DND-41 (cell line): ENCODE measurements around the gene GGTA1.
"Not testable (repeated sequence)": the region's sequence is repeated elsewhere in the genome, so short reads cannot be mapped to it uniquely, and the experiment has no call there.

ENCODE experiments used
- ATAC-seq: fragments of 200-7000 bp; cut with Tn5 transposase; 3 replicates; pipeline ENCODE4 v1.9.1; 2021; ENCODE audit warnings: low read depth; ENCODE audit not compliant: insufficient read depth
- DNase-seq: peaks from one replicate; pipeline ENCODE4 v3.0.0-alpha.2; 2020
- H2AFZ ChIP-seq: 2 replicates; pipeline ENCODE4 v1.6.0; 2012; ENCODE audit warnings: low read depth, low read length
- H3K27ac ChIP-seq: 2 replicates; pipeline ENCODE4 v1.5.1; 2012; ENCODE audit warnings: low read length, inconsistent platforms
- H3K27me3 ChIP-seq: fragments of 200-600 bp; sonication (generic); 2 replicates; pipeline ENCODE4 v1.6.0; 2012; ENCODE audit warnings: low read length, mild to moderate bottlenecking, inconsistent platforms; ENCODE audit not compliant: insufficient read depth, poor library complexity
- H3K36me3 ChIP-seq: 2 replicates; pipeline ENCODE4 v1.5.1; 2012; ENCODE audit warnings: low read length, inconsistent platforms; ENCODE audit not compliant: insufficient read depth
- H3K4me1 ChIP-seq: 2 replicates; pipeline ENCODE4 v1.5.1; 2012; ENCODE audit warnings: mild to moderate bottlenecking, low read length; ENCODE audit not compliant: insufficient read depth
- H3K4me2 ChIP-seq: 2 replicates; pipeline ENCODE4 v1.6.0; 2012; ENCODE audit warnings: mild to moderate bottlenecking, moderate library complexity, low read length, inconsistent platforms; ENCODE audit not compliant: insufficient read depth
- H3K4me3 ChIP-seq, 2 experiments: fragments of 200-600 bp in 1 of 2; shearing (Covaris generic) in 1 of 2; 2 replicates each; pipeline ENCODE4 v1.5.1; 2012 to 2016; ENCODE audit warnings: inconsistent platforms in 2 of 2, low read length in 2 of 2, mild to moderate bottlenecking in 2 of 2, low read depth in 1 of 2, moderate library complexity in 1 of 2
- H3K79me2 ChIP-seq: 2 replicates; pipeline ENCODE4 v1.6.0; 2012; ENCODE audit warnings: low read length, inconsistent platforms; ENCODE audit not compliant: insufficient read depth
- H3K9ac ChIP-seq: 2 replicates; pipeline ENCODE4 v1.6.0; 2012; ENCODE audit warnings: low read depth, mild to moderate bottlenecking, inconsistent platforms, low read length, moderate library complexity
- H3K9me3 ChIP-seq: 2 replicates; pipeline ENCODE4 v1.5.1; 2012; ENCODE audit warnings: low read length, moderate library complexity, mild to moderate bottlenecking, inconsistent platforms; ENCODE audit not compliant: insufficient read depth, severe bottlenecking
- H4K20me1 ChIP-seq: 2 replicates; pipeline ENCODE4 v1.6.0; 2012; ENCODE audit warnings: low read length; ENCODE audit not compliant: insufficient read depth
- EZH2 ChIP-seq: IDR thresholded peaks from 3 replicates; pipeline ENCODE4 v1.6.1; 2012; ENCODE audit warnings: borderline replicate concordance, low read depth, mild to moderate bottlenecking, moderate library complexity, low read length, inconsistent platforms; ENCODE audit not compliant: severe bottlenecking
- TF ChIP-seq, protein P1 (sequence below): IDR thresholded peaks from 2 replicates; pipeline ENCODE4 v1.5.1; 2012; ENCODE audit warnings: borderline replicate concordance, low read length, moderate library complexity, mild to moderate bottlenecking; ENCODE audit not compliant: poor library complexity, severe bottlenecking; ENCODE audit errors: extremely low read depth

The GGTA1 gene

GRCh38 chr9:121528642-121529041, 29.0 kb upstream of the GGTA1 start:
- no peaks in the 10 kb centered on the region for H3K4me1 ChIP-seq
- no peaks in the 10 kb centered on the region for H3K36me3 ChIP-seq
- no peak overlapping the region for H3K4me3 ChIP-seq
- H3K9ac ChIP-seq = no peak overlapping the region
- no peaks in the 10 kb centered on the region for H3K9me3 ChIP-seq
- H3K27me3 ChIP-seq = no peaks in the 10 kb centered on the region
- no peak overlapping the region for H2AFZ ChIP-seq
- no peaks in the 10 kb centered on the region for H4K20me1 ChIP-seq
- ATAC-seq (no peak), DNase-seq (no peak)
- TF ChIP-seq EZH2 = no peak
- TF ChIP-seq, protein P1, sequence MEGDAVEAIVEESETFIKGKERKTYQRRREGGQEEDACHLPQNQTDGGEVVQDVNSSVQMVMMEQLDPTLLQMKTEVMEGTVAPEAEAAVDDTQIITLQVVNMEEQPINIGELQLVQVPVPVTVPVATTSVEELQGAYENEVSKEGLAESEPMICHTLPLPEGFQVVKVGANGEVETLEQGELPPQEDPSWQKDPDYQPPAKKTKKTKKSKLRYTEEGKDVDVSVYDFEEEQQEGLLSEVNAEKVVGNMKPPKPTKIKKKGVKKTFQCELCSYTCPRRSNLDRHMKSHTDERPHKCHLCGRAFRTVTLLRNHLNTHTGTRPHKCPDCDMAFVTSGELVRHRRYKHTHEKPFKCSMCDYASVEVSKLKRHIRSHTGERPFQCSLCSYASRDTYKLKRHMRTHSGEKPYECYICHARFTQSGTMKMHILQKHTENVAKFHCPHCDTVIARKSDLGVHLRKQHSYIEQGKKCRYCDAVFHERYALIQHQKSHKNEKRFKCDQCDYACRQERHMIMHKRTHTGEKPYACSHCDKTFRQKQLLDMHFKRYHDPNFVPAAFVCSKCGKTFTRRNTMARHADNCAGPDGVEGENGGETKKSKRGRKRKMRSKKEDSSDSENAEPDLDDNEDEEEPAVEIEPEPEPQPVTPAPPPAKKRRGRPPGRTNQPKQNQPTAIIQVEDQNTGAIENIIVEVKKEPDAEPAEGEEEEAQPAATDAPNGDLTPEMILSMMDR = no peak
- no peak overlapping the region for H3K4me2 ChIP-seq
- H3K27ac ChIP-seq = no peak overlapping the region
- no peaks in the 10 kb centered on the region for H3K79me2 ChIP-seq

- Histone ChIP-seq H3K4me2 (no peak overlapping the region), H3K9ac (no peak overlapping the region), H4K20me1 (no peaks in the 10 kb centered on the region), H3K79me2 (no peaks in the 10 kb centered on the region), H3K27me3 (no peaks in the 10 kb centered on the region), H3K4me3 (no peak overlapping the region), H3K9me3 (no peaks in the 10 kb centered on the region), H3K27ac (no peak overlapping the region), H2AFZ (no peak overlapping the region), H3K36me3 (no peaks in the 10 kb centered on the region), H3K4me1 (no peaks in the 10 kb centered on the region)
- DNase-seq = no peak
- no peak for ATAC-seq
- no peak for TF ChIP-seq EZH2
- TF ChIP-seq, protein P1 = no peak
Measured at GRCh38 chr9:121527371-121527770, 27.7 kb upstream of the GGTA1 start.

GRCh38 chr9:121519688-121520087, 20.0 kb upstream of the GGTA1 start:
- not testable (repeated sequence) for H3K79me2 ChIP-seq, DNase-seq, H3K4me2 ChIP-seq, H3K9ac ChIP-seq, H3K9me3 ChIP-seq, H3K27me3 ChIP-seq, H3K4me3 ChIP-seq, H2AFZ ChIP-seq, ATAC-seq, H3K27ac ChIP-seq, H4K20me1 ChIP-seq, H3K36me3 ChIP-seq, H3K4me1 ChIP-seq

GRCh38 chr9:121518634-121519033, 19.0 kb upstream of the GGTA1 start:
- Histone ChIP-seq H3K36me3 (no peaks in the 10 kb centered on the region), H4K20me1 (no peaks in the 10 kb centered on the region), H3K79me2 (no peaks in the 10 kb centered on the region), H3K27ac (no peak overlapping the region), H3K27me3 (no peaks in the 10 kb centered on the region), H2AFZ (no peak overlapping the region), H3K4me3 (no peak overlapping the region), H3K4me1 (no peaks in the 10 kb centered on the region), H3K9me3 (no peaks in the 10 kb centered on the region), H3K4me2 (no peak overlapping the region), H3K9ac (no peak overlapping the region)
- ATAC-seq = no peak
- no peak for DNase-seq
- TF ChIP-seq, protein P1 = no peak
- no peak for TF ChIP-seq EZH2

GRCh38 chr9:121513166-121513565, 13.5 kb upstream of the GGTA1 start:
- not testable (repeated sequence) for H2AFZ ChIP-seq, H3K36me3 ChIP-seq, DNase-seq, H3K4me3 ChIP-seq, ATAC-seq, H3K27ac ChIP-seq, H3K79me2 ChIP-seq, H3K4me1 ChIP-seq, H3K9me3 ChIP-seq, H4K20me1 ChIP-seq, H3K4me2 ChIP-seq, H3K9ac ChIP-seq, H3K27me3 ChIP-seq
